AG04449 (cell line): ENCODE results near the gene TMEM164.

ENCODE experiments used
- CTCF ChIA-PET: fragments of 350-600 bp; formaldehyde crosslinking; extraction: SDS; loops from one replicate; lab custom pipeline; 2021; ENCODE audit warnings: antibody characterized with exemption; lab: Yijun Ruan, JAX
- POLR2A ChIA-PET: fragments of 400-600, 350-600 bp; formaldehyde crosslinking; extraction: SDS; loops from one replicate; lab custom pipeline; 2020; ENCODE audit warnings: antibody characterized with exemption, inconsistent platforms; lab: Yijun Ruan, JAX
- DNase-seq: peaks from one replicate; pipeline ENCODE4 v3.0.0-alpha.2; 2010; ENCODE audit warnings: low read depth, low spot score
- H3K4me3 ChIP-seq: 2 replicates; pipeline ENCODE4 v1.5.1; 2011; ENCODE audit warnings: low read depth, mild to moderate bottlenecking, control low read depth, low read length
- TF ChIP-seq, protein P1 (sequence below): IDR thresholded peaks from one replicate; pipeline ENCODE4 v1.5.1; 2011; ENCODE audit warnings: mild to moderate bottlenecking, moderate library complexity, low read length, control low read depth, inconsistent platforms; ENCODE audit not compliant: insufficient read depth; ENCODE audit errors: missing control alignments

The TMEM164 gene

DNA sequence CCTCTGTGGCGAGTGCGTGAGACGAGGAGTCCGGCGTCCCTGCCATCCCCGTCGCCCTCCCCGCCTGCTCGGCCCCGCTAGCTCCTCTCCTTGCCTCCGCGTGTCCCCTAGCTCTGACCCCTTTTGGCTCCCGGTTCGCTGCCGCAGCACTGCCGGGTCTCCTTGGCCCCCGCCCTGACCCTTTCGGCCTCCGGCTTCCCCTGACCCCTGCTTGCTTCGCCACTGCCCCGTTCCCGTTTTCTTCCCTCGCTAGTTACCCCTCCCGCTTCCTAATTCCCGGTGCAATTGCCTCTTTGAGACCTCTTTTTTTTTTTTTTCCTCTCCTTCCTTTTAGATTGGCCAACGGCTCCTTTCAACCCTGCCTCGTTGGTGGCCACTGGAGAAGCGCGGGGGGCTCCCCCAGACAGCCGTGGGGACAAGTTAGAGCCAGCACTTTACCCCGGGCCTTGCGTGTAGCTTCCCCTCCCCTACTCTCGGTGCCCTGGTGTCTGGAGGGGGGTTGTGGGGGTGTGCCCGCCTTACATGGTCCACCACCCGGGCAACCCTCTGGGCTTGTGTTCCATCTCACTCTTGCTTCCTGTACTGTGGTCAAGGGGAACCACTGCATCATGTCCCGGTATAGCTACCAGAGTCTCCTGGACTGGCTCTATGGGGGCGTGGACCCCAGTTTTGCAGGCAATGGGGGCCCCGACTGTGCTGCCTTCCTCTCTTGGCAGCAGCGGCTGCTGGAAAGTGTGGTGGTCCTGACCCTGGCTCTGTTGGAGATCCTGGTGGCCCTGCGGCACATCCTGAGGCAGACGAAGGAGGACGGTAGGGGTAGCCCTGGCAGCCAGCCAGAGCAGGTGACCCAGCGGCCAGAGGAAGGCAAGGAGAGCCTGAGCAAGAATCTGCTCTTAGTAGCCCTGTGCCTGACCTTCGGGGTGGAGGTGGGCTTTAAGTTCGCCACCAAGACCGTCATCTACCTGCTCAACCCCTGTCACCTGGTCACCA is 548 bp downstream of the TMEM164 start:
- TF ChIP-seq, protein P1, sequence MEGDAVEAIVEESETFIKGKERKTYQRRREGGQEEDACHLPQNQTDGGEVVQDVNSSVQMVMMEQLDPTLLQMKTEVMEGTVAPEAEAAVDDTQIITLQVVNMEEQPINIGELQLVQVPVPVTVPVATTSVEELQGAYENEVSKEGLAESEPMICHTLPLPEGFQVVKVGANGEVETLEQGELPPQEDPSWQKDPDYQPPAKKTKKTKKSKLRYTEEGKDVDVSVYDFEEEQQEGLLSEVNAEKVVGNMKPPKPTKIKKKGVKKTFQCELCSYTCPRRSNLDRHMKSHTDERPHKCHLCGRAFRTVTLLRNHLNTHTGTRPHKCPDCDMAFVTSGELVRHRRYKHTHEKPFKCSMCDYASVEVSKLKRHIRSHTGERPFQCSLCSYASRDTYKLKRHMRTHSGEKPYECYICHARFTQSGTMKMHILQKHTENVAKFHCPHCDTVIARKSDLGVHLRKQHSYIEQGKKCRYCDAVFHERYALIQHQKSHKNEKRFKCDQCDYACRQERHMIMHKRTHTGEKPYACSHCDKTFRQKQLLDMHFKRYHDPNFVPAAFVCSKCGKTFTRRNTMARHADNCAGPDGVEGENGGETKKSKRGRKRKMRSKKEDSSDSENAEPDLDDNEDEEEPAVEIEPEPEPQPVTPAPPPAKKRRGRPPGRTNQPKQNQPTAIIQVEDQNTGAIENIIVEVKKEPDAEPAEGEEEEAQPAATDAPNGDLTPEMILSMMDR: no peak
- ChIA-PET POLR2A (interaction anchor here (1.5 kb wide), 1 partner anchor 83 kb away, joined by 3 read pairs; no protein-coding TSS in a partner anchor), CTCF (interaction anchor here (1.3 to 1.4 kb wide), 2 partner anchors 10 to 143 kb away, joined by 3 to 4 read pairs; no protein-coding TSS in a partner anchor)
- no peak for DNase-seq
- H3K4me3 ChIP-seq: peak overlapping the region; percentile 65

DNA sequence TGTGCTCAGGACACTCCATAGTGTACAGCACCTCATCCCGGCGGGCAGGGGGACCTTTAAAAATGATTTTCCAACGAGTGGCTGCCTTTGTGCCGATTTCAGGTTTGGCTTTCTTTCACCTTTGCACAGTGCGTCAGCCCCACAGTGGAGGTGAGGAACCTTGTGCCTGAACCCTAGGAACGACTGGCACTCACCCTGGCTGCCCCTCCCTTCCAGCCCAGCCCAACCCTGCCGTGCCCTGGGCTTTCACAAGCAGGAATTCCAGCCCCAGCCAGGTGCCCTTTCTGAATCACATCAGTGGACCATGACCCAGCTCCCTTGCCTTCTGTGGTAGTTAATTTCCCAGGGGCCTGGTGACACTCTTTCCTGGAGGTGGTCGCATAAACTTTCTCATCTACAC is 1.3 kb downstream of the TMEM164 start:
- no peak overlapping the region for H3K4me3 ChIP-seq
- ChIA-PET CTCF (interaction anchor here (1.4 kb wide), 1 partner anchor 142 kb away, joined by 4 read pairs; no protein-coding TSS in a partner anchor), POLR2A (no interaction called here)
- no peak for DNase-seq
- TF ChIP-seq, protein P1: no peak

DNA sequence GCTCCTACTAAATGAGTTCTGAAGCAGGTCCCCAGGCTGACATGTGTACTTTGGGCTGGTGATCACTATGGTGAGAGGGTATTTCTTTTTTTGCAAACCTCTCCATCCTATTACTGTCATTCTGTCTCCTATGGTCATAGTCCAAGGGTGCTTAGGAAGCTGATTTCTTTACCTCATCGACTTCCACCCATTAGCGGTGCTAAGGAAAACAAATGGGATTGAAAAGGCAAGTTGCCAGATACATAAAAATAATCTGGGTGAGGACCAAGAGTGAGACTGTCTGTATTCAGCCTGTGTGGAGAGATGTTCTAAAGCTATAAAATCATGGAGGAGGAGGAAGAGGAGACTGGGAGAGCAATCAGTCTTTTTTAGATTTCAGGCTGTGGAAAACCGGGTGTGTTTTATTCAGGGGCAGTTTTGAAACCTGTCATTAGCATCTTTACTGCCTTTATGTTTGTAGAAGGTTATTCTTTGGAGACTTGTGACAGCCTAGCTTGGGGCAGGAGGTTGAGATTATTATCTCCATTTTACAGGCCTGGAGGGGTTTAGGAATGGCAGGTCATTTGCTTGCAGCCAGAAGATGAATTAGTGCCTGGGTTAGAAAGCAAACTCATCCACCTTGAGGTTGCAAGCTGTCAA is 1.9 kb downstream of the TMEM164 start:
- TF ChIP-seq, protein P1: no peak
- no peak overlapping the region for H3K4me3 ChIP-seq
- ChIA-PET CTCF (interaction anchor here (1.4 kb wide), 1 partner anchor 142 kb away, joined by 4 read pairs; no protein-coding TSS in a partner anchor), POLR2A (no interaction called here)
- DNase-seq: no peak

- TF ChIP-seq, protein P1: no peak
- no peak for DNase-seq
- no peak overlapping the region for H3K4me3 ChIP-seq
- ChIA-PET POLR2A (no interaction called here), CTCF (interaction anchor here (1.2 to 2.1 kb wide), 2 partner anchors 116 to 142 kb away, joined by 3 to 5 read pairs; no protein-coding TSS in a partner anchor)
Observed at GRCh38 chrX:110006161-110006560, 3.2 kb downstream of the TMEM164 start.

DNA sequence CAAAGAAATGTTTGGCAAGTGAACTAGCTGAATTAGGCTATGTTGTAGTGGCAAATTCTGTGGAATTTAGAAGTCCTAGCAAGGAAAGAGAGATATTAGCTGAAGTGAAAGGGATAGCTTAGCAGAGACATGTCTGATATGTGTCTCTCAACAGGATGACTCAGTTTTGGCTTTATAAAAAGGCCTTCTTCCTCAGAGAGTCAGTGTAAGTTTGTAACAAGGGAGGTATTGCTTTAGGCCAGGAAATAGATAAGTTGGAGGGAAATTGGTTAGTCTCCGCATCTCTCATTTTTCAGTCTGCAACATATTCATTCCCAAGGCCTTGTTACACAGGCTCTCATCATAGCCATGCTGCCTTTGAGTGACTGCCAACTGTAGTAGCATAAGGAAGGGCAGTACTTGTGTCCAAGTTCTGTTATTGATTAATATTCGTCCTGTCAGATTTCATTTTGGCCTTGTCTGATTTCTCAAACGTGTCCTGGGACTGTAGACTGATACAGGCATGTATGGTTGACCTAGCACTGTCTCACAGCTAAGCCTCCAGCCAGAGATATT is 4.0 kb downstream of the TMEM164 start:
- ChIA-PET POLR2A (no interaction called here), CTCF (interaction anchor here (1.2 to 2.1 kb wide), 2 partner anchors 116 to 141 kb away, joined by 3 to 5 read pairs; no protein-coding TSS in a partner anchor)
- TF ChIP-seq, protein P1: no peak
- no peak overlapping the region for H3K4me3 ChIP-seq
- DNase-seq: no peak
